Measurements from ENCODE around the gene FARS2. TPM values are rescaled to one million over a fixed set of nuclear protein-coding genes. Genes with fewer than 3 reads are reported as not detected.

Gene FARS2
- total RNA-seq, 1 donor from 2014 or later: 27.4 TPM

DNA sequence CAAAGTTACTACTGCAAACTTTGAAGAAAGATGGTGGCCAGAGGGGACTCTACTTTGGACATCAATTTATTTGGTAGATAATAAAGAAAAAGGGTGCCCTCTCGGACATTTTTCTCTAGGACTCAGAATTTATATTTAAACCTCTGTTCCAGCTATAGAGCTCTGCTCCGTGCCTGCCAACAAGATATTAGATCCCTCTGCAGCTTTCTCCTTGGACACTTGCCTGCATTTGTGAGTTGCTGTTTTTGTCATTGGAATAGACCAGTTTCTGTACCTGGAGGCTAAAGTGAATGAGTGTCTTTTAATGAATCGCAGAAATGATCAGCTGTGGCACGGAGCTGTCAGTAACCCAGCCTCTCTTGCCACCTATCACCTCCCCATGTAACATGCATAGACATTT lies 491.9 kb downstream of the FARS2 start:
- no peak for DNase-seq (ENCODE audit: low spot score)

DNA sequence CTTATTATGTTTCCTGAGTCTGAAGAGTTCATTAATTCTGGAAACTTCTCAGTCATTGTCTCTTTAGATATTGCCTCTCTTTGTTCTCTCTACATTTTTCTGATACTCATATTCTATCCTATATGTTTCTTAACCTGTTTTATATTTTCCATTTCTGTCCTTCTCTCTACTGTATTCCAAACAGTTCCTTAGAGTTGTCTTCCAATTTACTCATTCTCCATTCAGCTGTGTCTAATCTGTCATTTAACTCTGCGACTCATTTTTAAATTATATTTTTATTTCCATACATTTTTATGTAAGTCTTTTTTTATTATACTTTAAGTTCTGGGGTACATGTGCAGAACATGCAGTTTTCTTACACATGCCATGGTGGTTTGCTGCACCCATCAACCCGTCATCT lies 493.6 kb downstream of the FARS2 start:
- DNase-seq (ENCODE audit: low spot score): no peak

DNA sequence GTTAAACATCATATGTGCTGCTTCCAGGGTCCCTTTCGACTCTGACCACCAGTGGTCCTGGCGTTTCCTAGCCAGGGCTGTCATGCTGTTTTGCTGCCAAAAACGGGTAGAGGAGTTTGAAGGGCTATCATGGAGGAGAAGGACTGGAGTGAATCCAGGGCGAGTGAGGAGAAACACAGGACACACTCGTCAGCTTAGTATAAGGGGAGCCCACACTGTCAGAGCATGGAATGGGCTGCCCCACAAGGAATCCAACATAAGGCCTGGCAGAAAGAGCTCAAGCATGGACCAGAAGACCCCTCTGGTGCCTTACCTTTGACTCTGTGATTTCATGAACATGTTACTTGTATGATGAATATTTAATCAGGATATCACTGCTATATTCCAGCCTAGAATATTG lies 498.3 kb downstream of the FARS2 start:
- no peak for DNase-seq (ENCODE audit: low spot score)

DNA sequence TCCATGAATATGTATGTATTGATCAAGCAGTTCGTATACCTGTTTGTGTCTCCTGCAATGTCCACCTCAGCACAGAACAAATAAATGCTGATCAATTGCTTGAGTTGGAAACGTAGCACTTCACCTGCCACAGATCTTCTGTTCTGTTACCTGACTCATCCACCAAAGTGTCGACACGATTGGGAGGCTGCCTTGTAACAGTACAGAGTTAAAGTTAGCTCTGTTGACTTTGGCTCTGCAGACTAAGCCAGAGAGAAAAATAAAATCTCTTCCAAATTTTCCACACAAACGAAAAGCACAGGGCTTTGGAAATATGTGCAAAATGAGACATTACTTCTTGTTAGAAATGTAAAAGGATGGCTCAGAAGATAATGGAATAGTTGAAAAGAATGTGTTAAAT lies 500.1 kb downstream of the FARS2 start:
- DNase-seq (ENCODE audit: low spot score): no peak

DNA sequence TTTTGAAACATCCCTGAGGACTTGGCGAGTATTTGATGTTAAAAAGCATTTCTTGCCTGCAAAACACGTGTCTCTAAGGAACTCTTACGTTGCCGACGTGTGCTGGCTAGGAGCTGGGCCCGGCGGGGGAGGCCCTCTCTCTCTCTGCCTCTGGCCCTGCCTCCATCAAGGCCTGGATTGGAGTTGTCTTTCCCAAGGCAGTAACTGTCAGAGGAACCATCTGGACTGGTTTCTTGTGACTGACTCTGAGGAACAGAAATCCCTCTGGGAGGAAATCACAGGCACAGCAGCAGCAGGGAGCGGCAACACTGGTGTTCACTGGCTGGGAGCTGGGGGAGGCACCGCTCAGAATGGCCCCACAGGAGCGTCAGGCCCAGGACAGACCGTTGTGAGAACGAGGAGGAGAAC lies 501.3 kb downstream of the FARS2 start:
- no peak for DNase-seq (ENCODE audit: low spot score)

DNA sequence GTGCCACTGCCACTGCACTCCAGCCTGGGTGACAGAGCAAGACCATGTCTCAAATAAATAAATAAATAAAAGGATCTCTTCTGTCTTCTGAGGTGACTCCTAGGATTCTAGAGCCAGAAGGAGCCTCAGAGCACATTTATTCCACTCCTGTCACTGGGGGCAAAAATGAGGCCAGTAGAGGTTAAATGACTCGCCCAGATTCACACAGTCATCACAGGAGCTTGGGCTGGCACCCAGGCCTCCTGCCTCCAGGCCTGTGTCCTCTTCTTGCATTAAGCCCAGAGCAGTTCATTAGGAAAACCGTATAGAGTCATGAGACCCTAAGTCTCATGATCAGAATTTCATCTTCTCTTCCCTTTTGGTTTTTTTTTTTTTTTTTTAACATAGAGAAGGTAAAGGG lies 502.1 kb downstream of the FARS2 start:
- DNase-seq (ENCODE audit: low spot score): no peak

DNA sequence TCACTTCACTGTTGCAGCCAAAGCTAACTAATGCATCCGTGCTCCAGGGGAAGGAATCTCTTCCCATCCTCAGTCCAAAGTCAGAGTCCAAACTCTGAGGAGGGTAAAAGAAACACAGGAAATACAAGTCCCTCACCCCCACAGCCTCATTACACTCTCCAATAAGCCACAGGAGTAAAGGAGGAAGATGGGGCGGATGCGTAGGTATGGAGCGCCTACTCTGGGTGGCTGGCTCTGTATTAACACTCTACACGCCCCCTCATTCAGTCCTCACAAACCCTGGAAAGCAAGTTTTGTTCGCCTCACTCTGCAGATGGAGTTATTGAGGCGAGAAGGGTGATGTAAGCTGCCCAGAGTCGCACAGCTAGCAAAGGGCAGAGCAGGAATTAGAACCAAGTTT lies 502.6 kb downstream of the FARS2 start:
- no peak for DNase-seq (ENCODE audit: low spot score)

DNA sequence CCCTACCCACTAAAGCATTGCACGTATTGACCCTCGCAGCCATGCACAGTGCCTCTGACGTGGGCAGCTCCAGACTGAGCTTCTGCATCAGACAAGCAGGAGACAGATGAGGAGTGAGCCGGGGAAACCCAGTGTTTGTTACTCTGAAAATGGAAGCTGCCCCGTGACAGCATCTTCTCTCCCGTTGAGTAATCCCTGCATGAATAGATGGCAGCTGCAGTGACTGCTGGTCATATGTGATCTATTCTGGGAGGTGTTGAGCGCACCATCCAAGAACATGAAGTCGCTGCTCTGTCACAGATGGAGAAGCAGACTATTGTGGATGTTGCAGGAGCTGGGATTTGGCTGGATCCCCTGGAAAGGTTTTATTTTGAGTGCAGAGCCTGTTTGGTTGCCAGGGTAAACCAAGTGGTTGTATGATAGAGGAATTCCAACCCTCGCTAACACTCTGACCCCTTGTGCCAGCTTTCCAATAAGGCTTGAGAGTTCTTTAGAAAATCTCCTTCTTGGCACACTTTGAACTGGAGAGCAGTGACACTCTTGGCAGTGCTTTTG lies 503.2 kb downstream of the FARS2 start:
- DNase-seq (ENCODE audit: low spot score): no peak

DNA sequence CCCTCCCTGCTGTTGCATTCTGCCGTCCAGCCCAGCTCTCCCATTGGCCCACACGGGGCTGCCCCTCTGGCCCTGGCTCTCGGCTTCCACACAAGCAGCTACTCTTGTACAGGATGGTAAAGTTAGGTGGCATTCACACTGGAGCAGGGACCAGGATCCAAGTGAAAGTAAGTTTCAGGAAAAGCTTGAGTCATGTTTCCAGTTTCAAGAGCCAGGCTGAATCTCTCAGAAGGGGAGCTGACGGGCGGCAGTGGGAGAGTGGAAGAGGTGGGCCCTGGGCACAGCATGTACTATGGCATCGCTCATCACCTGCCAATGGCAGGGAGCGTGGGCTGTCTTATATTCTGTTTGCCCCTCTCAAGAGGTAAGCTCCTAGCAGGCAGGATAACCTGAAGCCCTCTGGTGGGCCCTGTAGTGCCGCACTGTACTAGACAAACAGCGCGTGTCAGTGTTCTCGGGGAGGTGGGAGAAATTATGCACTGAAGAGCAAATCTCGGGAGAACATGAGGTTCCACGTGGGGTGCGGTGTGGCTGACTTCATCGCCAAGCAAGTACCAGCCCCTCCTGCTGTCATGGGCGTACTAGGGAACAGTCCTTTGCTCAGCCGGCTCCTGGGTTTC lies 503.9 kb downstream of the FARS2 start:
- DNase-seq (ENCODE audit: low spot score): no peak

DNA sequence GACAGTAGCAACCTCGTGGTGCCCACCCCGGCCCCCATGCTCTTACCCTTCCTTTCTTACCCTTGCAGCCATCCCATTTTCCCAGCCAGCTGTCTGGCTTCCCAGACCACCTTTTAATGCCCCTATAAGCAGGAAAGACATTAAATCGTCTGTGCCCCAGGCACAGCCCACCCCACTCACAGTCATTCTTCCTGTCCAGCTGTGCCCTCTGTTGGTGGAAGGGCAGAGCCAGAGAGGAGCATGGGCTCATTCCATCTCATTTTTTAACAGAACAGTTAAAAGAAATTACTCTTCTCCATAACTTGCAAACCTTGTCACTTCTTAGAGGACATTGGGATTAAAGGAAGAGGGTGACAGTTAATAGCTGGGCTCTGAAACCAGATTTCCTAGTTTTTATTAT lies 504.9 kb downstream of the FARS2 start:
- no peak for DNase-seq (ENCODE audit: low spot score)

DNA sequence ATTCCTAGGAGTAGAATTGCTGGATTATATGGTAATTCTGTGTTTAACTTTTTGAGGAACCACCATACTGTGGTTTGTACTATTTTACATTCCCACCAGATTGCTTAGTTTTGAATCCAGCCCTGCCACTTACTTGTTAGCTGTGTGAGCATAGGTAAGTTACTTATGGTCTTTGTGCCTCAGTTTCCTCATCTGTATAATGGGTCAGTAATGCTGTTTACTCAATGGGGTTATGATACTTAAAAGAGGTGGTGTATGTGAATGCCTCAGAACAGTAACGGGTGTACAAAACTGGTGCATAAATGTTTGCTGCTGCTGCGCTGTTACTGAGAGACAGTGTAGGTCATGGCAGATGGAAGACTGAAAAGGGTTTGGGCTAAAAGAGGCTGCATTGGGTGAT lies 506.2 kb downstream of the FARS2 start:
- DNase-seq (ENCODE audit: low spot score): no peak

DNA sequence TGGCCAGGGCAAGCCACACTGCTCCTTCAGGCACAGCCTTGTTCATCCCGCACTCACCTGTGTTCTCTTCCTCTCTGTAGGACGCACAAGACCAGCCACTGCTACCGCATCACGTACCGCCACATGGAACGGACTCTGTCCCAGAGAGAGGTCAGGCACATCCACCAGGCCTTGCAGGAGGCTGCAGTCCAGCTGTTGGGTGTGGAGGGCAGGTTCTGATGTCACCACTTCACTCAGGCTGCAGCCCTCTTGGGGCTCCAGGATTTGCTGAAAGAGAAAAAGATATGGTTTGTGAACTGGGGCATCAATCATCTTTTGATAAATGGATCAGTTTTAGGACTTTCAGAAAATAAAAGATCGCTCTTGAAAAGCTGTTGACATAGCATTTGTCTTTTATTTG lies 509.9 kb downstream of the FARS2 start:
- no peak for DNase-seq (ENCODE audit: low spot score)

DNA sequence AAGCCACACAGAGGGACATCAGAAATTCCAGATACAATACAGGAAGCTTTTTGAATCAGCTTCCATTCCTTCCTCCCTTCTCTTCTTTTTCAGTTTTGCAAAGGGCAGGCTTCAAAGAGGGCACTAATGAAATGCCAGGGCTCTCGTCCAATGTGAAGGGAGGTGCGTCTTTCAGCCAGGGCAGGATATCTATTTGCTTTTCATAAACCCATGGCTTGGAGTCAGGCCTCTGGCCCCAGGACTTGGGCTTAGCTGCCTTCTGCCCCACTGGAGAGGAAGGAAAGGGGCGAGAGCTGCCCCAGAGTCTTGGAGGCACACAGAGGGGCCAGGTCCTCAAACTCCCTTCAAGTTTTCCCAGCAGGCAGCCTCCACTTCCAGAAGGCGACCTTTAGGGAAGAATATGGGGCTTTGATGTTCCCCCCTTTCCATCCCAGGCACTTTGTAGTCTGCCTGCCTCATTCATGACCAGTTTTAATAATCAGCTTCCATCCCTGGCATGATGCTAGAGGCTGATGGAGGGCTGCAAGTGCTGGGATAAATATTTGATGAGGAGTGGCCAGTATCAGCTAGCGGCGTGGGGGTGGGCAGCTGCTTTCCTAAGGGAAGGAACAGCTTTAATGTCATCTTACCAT lies 510.6 kb downstream of the FARS2 start:
- no peak for DNase-seq (ENCODE audit: low spot score)

DNA sequence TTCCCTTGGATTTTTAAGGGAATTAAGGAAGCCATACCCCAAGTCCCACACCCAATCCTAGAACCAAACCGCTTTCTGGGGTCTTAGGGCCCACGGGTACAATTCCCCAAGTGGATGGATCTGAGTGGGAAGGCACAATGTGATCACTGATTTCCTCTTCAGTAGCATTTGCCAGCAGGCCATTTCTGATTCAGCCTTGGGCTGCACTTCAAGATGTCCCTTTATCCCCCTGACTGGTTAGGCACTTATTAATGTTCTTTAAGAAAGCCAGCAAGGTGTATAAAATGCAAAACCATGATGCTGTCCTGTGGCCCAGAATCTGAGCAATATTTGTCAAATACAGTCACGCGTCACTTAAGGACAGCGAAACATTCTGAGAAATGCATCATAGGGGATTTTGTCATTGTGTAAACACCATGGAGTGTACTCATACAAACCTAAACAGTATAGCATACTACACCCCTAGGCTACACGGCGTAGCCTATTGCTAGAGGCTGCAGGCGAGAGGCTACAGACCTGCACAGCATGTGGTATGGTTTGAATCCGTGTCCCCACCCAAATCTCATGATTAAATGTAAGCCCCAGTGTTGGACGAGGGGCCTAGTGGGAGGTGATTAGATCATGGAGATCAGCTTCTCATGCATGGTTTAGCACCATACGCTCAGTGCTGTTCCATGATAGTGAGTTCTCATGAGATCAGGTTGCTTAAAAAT lies 511.3 kb downstream of the FARS2 start:
- no peak for DNase-seq (ENCODE audit: low spot score)

DNA sequence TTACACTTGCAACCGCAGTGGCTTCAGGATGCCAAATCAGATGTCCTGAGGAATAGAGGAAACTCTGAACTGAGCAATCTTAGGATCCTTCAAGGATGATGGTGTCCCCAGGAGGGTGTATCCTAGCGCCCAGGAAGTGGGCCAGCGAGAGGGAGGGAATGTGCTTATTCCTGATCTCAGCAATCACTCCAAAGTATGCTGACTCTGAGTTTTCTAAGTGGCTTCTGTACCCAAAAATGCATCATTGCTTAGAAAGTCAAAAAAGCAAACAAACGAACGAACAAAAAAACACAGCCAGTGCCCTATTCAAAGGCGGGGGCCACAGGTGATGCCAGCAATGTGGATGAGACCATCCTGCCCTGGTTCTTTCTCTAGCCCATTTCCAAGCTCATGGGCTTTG lies 514.8 kb downstream of the FARS2 start:
- no peak for DNase-seq (ENCODE audit: low spot score)

DNA sequence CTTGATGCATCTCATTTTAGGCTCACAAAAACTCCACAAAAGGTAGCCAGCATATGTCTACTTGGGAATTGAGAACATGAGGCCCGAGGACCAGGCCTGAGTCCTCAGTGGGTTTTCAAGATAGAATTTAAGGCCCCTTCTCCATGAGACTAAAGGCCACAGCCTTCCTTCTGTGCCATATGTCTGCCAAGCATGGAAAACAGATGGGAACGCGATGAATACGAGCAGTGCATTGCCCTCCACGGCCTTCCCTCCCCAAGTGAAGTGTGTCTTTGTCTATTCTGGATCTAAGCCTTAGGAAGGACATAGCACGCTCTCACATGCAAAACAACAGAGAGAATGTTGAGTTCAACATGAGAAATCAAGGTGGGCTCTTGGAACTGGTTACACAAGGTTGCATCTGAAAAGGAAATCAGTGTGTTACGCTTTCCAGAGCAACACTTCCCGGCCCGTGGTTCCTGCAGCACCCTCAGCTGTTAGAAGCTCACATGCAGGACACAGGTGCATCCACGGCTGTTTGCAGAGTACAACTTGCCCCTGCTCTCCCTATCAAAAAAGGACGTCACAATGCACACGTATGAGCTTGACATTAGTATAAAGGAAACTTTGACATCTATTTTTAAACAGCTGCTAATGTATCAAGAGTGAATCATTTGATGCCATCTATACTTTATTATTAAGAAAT lies 515.5 kb downstream of the FARS2 start:
- DNase-seq (ENCODE audit: low spot score): no peak

DNA sequence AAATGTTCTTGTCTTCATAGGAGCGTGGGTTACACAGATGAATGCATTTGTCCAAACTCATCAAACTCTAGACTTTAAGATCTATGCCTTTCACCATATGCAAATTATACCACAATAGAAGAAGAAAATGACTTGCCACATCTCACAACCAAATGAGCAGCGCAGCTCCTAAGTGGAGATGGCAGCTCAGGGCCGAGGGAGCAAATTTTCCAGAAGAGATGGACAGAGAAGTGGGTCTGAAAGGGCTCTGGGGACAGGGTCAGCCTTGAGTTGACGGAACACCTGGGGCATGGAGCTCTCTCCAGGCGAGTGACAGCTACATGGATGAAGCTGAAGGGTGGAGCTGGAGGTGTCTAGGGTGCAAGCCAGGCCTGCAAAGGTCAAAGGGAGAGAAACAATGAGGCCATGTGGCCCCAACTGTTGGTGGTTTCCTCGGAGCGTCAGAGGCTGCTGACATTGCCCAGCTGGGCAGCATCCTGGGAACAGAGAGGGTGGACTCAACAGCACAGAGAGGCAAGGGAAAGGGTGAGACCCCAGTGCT lies 517.1 kb downstream of the FARS2 start:
- DNase-seq (ENCODE audit: low spot score): no peak

DNA sequence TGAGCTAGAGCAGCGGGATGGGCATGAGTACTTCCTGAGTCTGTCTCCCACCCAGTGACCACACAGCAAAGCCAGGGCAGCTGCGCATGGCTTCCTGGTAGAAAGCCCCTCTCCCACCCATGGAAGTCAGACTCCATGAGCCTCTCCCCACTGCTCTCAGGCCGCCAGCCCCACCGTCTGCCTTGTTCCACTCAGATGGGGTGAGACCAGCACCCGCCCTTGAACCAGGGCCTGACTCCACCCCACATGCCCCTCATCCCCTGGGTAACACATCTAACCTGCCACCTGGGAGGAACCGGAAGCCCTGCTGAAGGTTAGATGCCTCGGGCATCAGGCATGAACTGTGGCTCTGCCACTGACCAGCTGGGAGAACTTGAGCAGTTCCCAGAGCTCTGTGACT lies 517.6 kb downstream of the FARS2 start:
- DNase-seq (ENCODE audit: low spot score): no peak

DNA sequence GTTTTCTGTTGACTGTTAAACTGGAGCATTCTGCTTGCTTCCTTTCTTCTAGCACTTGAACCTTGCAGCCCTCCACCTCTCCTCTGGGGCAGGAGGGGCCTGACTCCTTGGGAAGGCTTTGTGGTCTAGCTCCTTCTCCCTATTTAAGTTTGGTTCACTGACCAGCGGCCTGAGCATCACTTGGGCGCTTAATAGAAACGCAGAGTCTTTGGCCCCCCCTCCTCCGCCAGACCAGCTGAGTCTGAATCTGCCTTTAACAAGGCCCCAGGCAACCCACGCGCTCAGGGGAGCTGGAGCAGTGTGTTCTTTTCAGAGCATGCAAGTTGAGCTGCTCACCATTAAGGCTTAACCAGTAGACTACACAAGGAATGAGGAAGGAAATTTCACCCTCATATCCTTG lies 519.7 kb downstream of the FARS2 start:
- no peak for DNase-seq (ENCODE audit: low spot score)

DNA sequence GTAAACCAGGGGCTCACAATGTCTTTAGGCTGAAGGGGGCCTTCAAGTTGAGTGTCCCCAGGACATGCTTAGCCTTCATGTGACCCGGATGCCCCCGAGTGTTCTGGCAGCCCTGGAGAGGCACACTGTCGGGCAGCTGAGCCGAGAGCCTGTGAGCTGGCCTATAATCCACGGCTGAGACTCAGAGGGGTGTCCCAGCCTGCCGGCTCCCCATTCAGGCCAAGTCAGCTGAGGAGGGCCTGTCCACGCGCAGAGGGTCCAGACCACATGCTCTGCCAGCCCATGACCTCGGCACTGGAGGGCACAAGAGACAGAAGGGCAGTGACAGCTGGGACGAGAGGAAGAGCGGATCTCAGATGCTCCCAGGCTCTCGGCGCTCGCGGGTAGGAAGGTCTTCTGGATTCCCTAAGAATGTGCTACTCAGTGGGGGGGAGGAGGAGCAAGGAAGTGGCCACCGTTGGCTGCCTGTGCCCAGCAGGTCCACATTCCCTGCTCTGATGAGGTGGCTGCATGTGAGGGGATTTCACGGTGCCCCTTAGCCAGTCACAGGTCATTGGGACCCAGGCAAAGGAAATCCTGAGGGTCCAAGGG lies 520.7 kb downstream of the FARS2 start:
- DNase-seq (ENCODE audit: low spot score): no peak

DNA sequence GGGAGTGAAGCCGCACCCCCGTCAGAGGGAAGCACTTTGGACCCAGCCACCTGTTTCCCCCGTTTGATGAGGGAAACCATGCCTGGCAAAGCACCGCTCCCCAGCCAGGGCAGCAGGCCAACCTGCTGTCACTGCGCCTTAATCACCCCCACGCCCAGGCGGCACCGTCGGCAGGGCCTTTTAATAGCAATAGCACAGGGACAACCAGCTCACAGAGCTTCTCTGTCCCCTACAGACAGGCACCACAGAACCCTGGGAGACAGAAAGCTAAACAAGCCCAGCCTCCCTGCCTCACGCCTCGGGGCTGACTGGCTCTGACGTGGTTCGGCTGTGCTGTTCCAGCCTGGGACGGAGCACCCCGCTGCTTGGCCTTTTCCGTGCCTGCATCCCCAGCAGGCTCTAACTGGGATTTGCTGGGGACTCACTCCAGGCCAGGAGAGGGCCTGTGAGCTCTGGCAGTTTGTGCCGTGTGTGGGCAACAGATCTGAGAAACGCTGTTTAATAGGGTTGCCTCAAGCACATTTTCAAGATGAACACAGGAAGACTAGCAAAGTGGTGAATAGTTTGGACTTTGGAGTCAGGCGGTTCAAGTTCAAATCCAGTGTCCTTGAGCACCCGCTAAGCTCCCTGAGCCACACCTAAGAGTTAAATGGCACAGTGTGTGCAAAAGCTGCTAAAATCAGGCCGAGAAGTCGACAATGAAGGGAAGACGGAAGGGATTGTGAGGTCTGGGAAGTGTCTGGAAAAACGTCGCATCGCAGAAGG lies 521.7 kb downstream of the FARS2 start:
- no peak for DNase-seq (ENCODE audit: low spot score)
